ENCODE data around the gene P2RX4.
"Not testable (repeated sequence)": the region's sequence is repeated elsewhere in the genome, so short reads cannot be mapped to it uniquely, and the experiment has no call there.

Gene P2RX4

GRCh38 chr12:121278169-121279070 is 68.5 kb downstream of the P2RX4 start:
- no peak for DNase-seq (ENCODE audit: low read depth)

GRCh38 chr12:121279071-121279375 is 69.1 kb downstream of the P2RX4 start:
- no peak for DNase-seq (ENCODE audit: low read depth)

GRCh38 chr12:121279507-121279915 is 69.6 kb downstream of the P2RX4 start:
- no peak for DNase-seq (ENCODE audit: low read depth)

- not testable (repeated sequence) for DNase-seq (ENCODE audit: low read depth)
Measured at GRCh38 chr12:121280531-121280930, 70.6 kb downstream of the P2RX4 start.

- not testable (repeated sequence) for DNase-seq (ENCODE audit: low read depth)
Measured at GRCh38 chr12:121281116-121281515, 71.2 kb downstream of the P2RX4 start.

GRCh38 chr12:121282072-121282742 is 72.3 kb downstream of the P2RX4 start:
- DNase-seq (ENCODE audit: low read depth) = no peak

GRCh38 chr12:121282910-121283309 is 73.0 kb downstream of the P2RX4 start:
- not testable (repeated sequence) for DNase-seq (ENCODE audit: low read depth)

GRCh38 chr12:121283388-121283787 is 73.5 kb downstream of the P2RX4 start:
- DNase-seq (ENCODE audit: low read depth) = no peak
